Measurements from ENCODE around the gene INCENP.

Gene INCENP

GRCh38 chr11:62146476-62147200 is 22.8 kb downstream of the INCENP start:
- H3K4me3 ChIP-seq (replicated peaks; ENCODE audit: low read depth, low read length): no peak overlapping the region
- no peak for TF ChIP-seq CTCF (IDR thresholded peaks at IDR 0.05; ENCODE audit: low read length, missing control alignments)
- no peak for DNase-seq (ENCODE audit: low read depth)

GRCh38 chr11:62147545-62147944 is 23.7 kb downstream of the INCENP start:
- no peak for DNase-seq (ENCODE audit: low read depth)
- TF ChIP-seq CTCF (IDR thresholded peaks at IDR 0.05; ENCODE audit: low read length, missing control alignments): no peak

GRCh38 chr11:62148271-62148980 is 24.6 kb downstream of the INCENP start:
- H3K4me3 ChIP-seq (replicated peaks; ENCODE audit: low read depth, low read length): no peak overlapping the region
- no peak for TF ChIP-seq CTCF (IDR thresholded peaks at IDR 0.05; ENCODE audit: low read length, missing control alignments)
- no peak for DNase-seq (ENCODE audit: low read depth)

More at GRCh38 chr11:62147545-62147944, 23.7 kb downstream of the INCENP start:
- no peak overlapping the region for H3K4me3 ChIP-seq (replicated peaks; ENCODE audit: low read depth, low read length)

- no peak overlapping the region for H3K4me3 ChIP-seq (replicated peaks; ENCODE audit: low read depth, low read length)
- TF ChIP-seq CTCF (IDR thresholded peaks at IDR 0.05; ENCODE audit: low read length, missing control alignments): no peak
- no peak for DNase-seq (ENCODE audit: low read depth)
These were observed 26.4 kb downstream of the INCENP start for GRCh38 chr11:62149986-62150886.

GRCh38 chr11:62150887-62151736 is 27.3 kb downstream of the INCENP start:
- no peak for DNase-seq (ENCODE audit: low read depth)
- no peak overlapping the region for H3K4me3 ChIP-seq (replicated peaks; ENCODE audit: low read depth, low read length)
- TF ChIP-seq CTCF (IDR thresholded peaks at IDR 0.05; ENCODE audit: low read length, missing control alignments): no peak

GRCh38 chr11:62151737-62152102 is 27.9 kb downstream of the INCENP start:
- no peak for TF ChIP-seq CTCF (IDR thresholded peaks at IDR 0.05; ENCODE audit: low read length, missing control alignments)

More at GRCh38 chr11:62151737-62152102, 27.9 kb downstream of the INCENP start:
- no peak overlapping the region for H3K4me3 ChIP-seq (replicated peaks; ENCODE audit: low read depth, low read length)
- DNase-seq (ENCODE audit: low read depth): no peak
